GM19193 (cell line): ENCODE results near the gene CAMK1D.

Experiments
- POLR2A ChIP-seq: IDR thresholded peaks from 4 replicates; pipeline ENCODE4 v1.6.1; 2011; ENCODE audit not compliant: insufficient read depth, insufficient read length; ENCODE audit errors: extremely low read depth

Gene CAMK1D

GRCh38 chr10:12511651-12512050 lies 162.3 kb downstream of the CAMK1D start:
- TF ChIP-seq POLR2A, result no peak

DNA sequence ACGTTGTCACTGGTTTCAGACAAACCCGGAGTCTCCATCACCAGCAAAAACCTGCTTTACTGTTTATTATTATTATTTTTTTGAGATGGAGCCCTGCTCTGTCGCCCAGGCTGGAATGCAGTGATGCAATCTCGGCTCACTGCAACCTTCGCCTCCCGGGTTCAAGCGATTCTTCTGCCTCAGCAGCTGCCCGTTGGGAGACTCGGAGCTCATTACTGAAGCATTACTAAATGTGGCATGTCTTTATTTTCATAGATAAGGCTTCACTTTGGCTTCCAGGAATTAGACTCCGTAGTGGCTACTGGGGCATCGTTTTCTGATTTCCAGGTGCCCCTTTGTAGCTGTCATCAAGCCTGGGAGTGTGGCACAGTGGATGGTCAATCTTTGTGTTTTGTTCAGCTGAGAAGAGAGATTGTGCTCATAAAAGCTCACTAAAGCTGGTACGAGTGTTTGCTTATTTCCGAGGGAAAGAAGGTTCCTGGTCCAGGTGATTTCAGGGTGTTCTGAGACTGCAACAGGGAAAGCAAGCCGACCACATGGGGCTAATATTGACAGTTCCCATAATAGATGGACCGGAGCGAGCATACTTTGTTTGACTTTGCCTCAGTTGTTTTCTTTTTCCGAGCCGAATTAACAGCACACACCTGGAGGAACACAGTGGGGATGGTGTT lies 163.1 kb downstream of the CAMK1D start:
- TF ChIP-seq POLR2A, result no peak

DNA sequence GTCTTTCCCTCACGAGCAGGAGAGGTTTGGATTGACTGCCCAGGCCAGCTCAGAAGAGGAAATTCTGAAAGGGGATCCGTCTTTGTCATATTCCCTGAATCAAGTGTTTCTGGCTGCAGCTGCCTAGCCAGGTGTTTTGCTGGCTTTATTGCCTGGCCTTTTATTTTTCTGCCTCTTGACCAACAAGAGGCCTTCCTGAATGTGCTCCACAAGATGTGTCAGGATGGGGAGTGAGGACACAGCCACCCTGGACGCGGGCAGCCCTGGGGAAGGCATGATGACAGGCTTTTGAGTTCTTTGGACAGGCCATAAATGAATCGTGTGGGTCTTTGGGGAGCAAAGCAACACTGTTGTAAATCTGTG lies 163.6 kb downstream of the CAMK1D start:
- no peak for TF ChIP-seq POLR2A

- TF ChIP-seq POLR2A, result no peak
These were observed 164.7 kb downstream of the CAMK1D start for GRCh38 chr10:12513775-12514673.

DNA sequence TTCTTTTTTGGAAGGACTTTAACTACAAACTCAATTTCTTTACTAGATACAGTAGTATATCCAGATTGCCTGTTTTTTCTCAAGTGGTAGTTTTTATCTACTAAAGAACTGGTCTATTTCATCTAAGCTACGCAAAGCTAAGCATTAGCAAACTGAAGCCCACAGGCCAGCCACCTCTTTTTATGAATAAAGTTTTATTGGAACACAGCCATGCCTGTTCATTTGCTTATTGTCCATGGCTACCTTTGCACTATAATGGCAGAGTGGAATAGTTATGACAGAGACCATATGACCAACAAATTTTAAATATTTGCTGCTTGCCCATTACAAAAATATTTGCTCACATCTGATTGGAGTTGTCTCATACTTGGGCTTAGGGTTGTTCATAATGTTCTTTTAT lies 168.7 kb downstream of the CAMK1D start:
- no peak for TF ChIP-seq POLR2A

- TF ChIP-seq POLR2A, result no peak
These were observed 172.1 kb downstream of the CAMK1D start for GRCh38 chr10:12521423-12521822.

DNA sequence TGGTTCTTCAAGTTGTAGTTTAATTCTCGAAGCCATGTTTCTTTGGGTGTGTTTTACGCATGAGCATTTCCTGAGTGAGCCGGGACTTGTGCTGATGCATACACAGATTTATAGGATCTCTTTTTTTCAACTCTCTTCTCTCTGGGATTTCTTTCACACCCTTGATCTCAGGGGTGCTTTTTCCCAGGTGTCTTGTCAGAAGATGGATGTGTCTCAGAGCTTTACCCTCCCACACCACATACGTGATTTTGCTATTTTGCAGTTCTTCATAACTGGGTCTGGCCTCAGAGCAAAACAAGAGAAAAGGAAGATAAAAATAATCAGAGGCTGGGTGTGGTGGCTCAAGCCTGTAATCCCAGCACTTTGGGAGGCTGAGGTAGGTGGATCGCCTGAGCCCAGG lies 177.0 kb downstream of the CAMK1D start:
- no peak for TF ChIP-seq POLR2A

- TF ChIP-seq POLR2A, result no peak
These were observed 180.6 kb downstream of the CAMK1D start for GRCh38 chr10:12529976-12530375.

GRCh38 chr10:12531305-12532220 lies 182.2 kb downstream of the CAMK1D start:
- TF ChIP-seq POLR2A, result no peak

- TF ChIP-seq POLR2A, result no peak
These were observed 183.8 kb downstream of the CAMK1D start for GRCh38 chr10:12533151-12533550.

GRCh38 chr10:12533723-12534122 lies 184.4 kb downstream of the CAMK1D start:
- TF ChIP-seq POLR2A, result no peak

DNA sequence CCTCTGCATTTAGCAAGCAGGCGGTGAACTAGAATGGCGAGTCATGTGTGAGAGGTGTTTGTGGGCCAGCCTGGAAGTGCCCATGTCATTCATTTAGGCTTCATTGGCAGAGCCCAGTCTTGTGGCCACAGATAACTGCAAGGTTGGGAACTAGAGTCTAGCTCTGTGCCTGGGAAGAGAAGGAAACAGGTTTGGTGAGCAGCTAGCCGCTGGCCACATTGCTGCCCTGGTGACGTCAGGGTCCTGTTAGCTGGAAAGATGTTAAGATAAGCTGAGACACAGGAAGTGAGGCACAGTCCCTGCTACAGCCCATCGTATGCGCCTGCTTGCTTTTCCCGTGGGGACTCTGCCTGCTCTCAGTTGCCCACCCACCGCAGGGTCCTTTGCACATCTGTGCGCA lies 185.5 kb downstream of the CAMK1D start:
- no peak for TF ChIP-seq POLR2A

GRCh38 chr10:12535656-12536055 lies 186.3 kb downstream of the CAMK1D start:
- TF ChIP-seq POLR2A, result no peak

- no peak for TF ChIP-seq POLR2A
These were observed 189.2 kb downstream of the CAMK1D start for GRCh38 chr10:12538491-12538995.
